HL-60 (cell line): Measurements from ENCODE around the gene HPDL.

Experiments
- DNase-seq, 2 experiments: peaks; one replicate each; pipeline ENCODE4 v3.0.0-alpha.2; 2010 to 2020; ENCODE audit warnings: low read depth in 1 of 2, low spot score in 1 of 2
- H3K27ac ChIP-seq: fragments of 250-450 bp; sonication (Bioruptor Pico); replicated peaks from 2 replicates; pipeline ENCODE4 v1.5.1; 2020; ENCODE audit warnings: mild to moderate bottlenecking, moderate library complexity
- H3K27me3 ChIP-seq: fragments of 250-450 bp; sonication (Bioruptor Pico); 2 replicates; pipeline ENCODE4 v1.5.1; 2021; ENCODE audit warnings: mild to moderate bottlenecking, moderate library complexity; ENCODE audit not compliant: insufficient read depth, poor library complexity, severe bottlenecking
- H3K4me3 ChIP-seq: replicated peaks from 2 replicates; pipeline ENCODE4 v1.5.1; 2011; ENCODE audit warnings: mild to moderate bottlenecking, control low read depth, low read length; ENCODE audit not compliant: insufficient read depth
- GABPA ChIP-seq: IDR thresholded peaks from 2 replicates; pipeline ENCODE4 v1.6.1; 2012; ENCODE audit warnings: low read depth
- POLR2AphosphoS5 ChIP-seq: IDR thresholded peaks from 2 replicates; pipeline ENCODE4 v1.6.1; 2012; ENCODE audit warnings: low read depth
- SPI1 ChIP-seq: IDR thresholded peaks from 2 replicates; pipeline ENCODE4 v1.6.1; 2012; ENCODE audit warnings: low read depth, mild to moderate bottlenecking, borderline replicate concordance
- TF ChIP-seq, protein P1 (sequence below): IDR thresholded peaks from one replicate; pipeline ENCODE4 v1.5.1; 2011; ENCODE audit warnings: low read length, control low read depth, inconsistent platforms; ENCODE audit not compliant: insufficient read depth
- TF ChIP-seq, protein P2 (sequence below): IDR thresholded peaks from 2 replicates; pipeline ENCODE4 v1.6.1; 2012; ENCODE audit warnings: low read depth; ENCODE audit not compliant: insufficient replicate concordance

HPDL gene

DNA sequence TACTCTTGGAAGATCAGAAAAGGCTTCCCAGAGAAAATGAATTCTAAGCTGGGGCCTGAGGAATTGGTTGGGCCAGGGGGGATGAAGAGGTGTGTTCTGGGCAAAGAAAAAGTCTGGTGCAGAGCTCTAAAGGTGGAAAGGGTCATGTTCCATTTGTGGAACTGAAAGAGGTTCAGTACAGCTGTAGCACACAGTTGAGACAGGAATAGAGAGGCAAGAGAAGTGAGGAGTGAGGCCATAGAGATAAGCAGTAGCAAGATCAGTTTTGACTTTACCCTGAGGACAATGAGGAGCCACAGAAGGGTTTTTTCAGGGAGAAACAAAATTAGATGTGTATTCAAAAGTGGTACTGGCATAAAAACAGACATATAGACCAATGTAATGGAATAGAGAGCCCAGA, 43.9 kb downstream of the HPDL start:
- TF ChIP-seq POLR2AphosphoS5 (no peak), SPI1 (no peak)
- Histone ChIP-seq H3K4me3 (no peak overlapping the region), H3K27ac (no peak overlapping the region), H3K27me3 (no peaks in the 10 kb centered on the region)
- DNase-seq, result no peak

DNA sequence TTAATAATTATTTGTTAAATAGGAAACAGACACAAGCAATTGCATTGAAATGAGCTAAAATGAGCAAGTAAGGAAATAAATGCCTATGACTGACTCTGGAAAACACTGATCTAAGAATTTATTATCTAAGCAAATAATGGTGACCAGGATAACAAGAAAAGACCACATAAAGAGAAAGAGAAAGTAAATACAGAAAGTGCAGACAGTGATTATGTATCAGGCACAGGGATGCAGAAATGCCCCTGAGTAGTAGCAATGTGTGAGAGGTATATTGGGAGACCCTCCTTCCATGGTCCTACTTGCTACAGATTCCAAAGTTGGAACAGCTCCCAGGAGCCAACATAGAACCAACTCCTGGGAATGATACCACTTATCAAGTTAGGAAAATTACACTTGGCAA, 46.9 kb downstream of the HPDL start:
- Histone ChIP-seq H3K27ac (no peak overlapping the region), H3K27me3 (no peaks in the 10 kb centered on the region), H3K4me3 (no peak overlapping the region)
- DNase-seq, result no peak
- no peak for TF ChIP-seq GABPA
- no peak for TF ChIP-seq POLR2AphosphoS5
- no peak for TF ChIP-seq SPI1
- TF ChIP-seq, protein P1, sequence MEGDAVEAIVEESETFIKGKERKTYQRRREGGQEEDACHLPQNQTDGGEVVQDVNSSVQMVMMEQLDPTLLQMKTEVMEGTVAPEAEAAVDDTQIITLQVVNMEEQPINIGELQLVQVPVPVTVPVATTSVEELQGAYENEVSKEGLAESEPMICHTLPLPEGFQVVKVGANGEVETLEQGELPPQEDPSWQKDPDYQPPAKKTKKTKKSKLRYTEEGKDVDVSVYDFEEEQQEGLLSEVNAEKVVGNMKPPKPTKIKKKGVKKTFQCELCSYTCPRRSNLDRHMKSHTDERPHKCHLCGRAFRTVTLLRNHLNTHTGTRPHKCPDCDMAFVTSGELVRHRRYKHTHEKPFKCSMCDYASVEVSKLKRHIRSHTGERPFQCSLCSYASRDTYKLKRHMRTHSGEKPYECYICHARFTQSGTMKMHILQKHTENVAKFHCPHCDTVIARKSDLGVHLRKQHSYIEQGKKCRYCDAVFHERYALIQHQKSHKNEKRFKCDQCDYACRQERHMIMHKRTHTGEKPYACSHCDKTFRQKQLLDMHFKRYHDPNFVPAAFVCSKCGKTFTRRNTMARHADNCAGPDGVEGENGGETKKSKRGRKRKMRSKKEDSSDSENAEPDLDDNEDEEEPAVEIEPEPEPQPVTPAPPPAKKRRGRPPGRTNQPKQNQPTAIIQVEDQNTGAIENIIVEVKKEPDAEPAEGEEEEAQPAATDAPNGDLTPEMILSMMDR, result no peak
- TF ChIP-seq, protein P2, sequence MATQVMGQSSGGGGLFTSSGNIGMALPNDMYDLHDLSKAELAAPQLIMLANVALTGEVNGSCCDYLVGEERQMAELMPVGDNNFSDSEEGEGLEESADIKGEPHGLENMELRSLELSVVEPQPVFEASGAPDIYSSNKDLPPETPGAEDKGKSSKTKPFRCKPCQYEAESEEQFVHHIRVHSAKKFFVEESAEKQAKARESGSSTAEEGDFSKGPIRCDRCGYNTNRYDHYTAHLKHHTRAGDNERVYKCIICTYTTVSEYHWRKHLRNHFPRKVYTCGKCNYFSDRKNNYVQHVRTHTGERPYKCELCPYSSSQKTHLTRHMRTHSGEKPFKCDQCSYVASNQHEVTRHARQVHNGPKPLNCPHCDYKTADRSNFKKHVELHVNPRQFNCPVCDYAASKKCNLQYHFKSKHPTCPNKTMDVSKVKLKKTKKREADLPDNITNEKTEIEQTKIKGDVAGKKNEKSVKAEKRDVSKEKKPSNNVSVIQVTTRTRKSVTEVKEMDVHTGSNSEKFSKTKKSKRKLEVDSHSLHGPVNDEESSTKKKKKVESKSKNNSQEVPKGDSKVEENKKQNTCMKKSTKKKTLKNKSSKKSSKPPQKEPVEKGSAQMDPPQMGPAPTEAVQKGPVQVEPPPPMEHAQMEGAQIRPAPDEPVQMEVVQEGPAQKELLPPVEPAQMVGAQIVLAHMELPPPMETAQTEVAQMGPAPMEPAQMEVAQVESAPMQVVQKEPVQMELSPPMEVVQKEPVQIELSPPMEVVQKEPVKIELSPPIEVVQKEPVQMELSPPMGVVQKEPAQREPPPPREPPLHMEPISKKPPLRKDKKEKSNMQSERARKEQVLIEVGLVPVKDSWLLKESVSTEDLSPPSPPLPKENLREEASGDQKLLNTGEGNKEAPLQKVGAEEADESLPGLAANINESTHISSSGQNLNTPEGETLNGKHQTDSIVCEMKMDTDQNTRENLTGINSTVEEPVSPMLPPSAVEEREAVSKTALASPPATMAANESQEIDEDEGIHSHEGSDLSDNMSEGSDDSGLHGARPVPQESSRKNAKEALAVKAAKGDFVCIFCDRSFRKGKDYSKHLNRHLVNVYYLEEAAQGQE, result no peak

DNA sequence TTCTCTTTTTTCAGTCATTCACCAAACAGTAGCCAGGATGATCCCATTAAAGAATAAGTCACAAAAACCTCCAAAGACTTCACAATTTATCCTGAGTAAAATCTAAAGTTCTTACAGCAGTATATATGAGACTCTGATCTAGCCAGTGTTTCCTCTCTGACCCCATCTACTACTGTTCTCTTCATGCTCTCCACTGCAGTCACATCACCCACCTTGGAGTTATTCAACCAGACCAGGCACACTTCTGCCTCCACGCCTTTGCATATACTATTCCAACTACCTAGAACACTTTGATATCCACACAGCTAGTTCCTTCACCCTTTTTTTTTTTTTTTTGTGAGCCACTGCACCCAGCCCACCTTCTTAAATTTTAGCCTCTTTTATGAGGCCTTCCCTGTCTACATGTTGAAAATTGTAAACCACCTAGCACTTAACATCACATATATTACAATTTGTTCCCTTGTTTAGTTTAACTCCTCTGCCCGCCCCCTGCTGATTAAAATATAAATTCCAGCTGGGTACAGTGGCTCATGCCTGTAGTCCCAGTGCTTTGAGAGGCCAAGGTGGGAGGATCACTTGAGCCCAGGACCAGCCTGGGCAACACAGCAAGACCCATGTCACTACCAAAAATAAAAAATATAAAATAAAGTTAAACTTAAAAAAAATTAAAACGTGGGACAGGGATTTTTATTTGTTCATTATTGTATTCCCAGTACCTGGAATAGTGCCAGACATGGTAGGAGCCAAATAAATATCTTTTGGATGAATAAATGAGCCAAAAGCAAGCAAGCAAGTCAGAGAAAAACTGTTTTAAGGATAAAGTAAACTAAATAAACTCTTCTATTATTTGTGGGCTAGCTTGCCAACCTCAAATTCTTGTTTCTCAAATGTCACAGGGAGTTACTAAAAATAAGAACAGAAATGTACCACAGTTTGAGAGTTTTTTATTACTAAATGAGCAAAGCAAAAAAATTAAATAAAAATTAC, 48.7 kb downstream of the HPDL start:
- no peak overlapping the region for H3K4me3 ChIP-seq
- H3K27ac ChIP-seq, result no peak overlapping the region
- TF ChIP-seq, protein P1, result no peak
- TF ChIP-seq POLR2AphosphoS5 (no peak), GABPA (no peak), SPI1 (no peak)
- TF ChIP-seq, protein P2, result no peak
- no peak for DNase-seq
- no peaks in the 10 kb centered on the region for H3K27me3 ChIP-seq

DNA sequence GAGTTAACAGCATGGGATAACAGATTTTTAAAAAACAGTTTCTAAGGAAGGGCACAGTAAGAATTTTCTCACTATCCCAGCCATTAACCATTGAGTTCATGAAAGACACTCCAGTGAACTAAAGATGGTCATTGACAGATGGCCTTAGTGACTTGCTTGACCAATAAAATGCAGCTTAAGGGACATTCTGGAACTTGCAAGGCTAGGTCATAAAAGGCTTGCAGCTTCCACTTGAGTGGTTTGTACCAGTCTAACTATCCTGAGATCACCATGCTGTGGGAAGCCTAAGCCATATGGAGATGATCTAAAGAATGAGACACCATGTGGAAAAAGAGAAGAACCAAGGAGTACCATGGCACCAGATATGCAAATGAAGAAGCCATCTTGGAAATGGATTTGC, 51.5 kb downstream of the HPDL start:
- DNase-seq, result no peak
- no peaks in the 10 kb centered on the region for H3K27me3 ChIP-seq
- no peak for TF ChIP-seq POLR2AphosphoS5
- TF ChIP-seq GABPA, result no peak
- TF ChIP-seq, protein P2, result no peak
- TF ChIP-seq SPI1, result no peak
- TF ChIP-seq, protein P1, result no peak
- no peak overlapping the region for H3K27ac ChIP-seq
- H3K4me3 ChIP-seq, result no peak overlapping the region
